Stimulated activated CD8-positive, alpha-beta memory T cell treated with anti-CD3 and anti-CD28 coated beads, Interleukin-12 subunit alpha, Interleukin-12 subunit beta, amount 100 ng/mL, for 24 hours (primary cell): ENCODE data around the gene CCDC97.
A peak's percentile ranks its signal among the peaks of the same experiment; 100 is the strongest.

Experiments used
- DNase-seq: peaks from one replicate; pipeline ENCODE4 v3.0.0-alpha.2; 2020; ENCODE audit errors: extremely low read depth

Gene CCDC97

DNA sequence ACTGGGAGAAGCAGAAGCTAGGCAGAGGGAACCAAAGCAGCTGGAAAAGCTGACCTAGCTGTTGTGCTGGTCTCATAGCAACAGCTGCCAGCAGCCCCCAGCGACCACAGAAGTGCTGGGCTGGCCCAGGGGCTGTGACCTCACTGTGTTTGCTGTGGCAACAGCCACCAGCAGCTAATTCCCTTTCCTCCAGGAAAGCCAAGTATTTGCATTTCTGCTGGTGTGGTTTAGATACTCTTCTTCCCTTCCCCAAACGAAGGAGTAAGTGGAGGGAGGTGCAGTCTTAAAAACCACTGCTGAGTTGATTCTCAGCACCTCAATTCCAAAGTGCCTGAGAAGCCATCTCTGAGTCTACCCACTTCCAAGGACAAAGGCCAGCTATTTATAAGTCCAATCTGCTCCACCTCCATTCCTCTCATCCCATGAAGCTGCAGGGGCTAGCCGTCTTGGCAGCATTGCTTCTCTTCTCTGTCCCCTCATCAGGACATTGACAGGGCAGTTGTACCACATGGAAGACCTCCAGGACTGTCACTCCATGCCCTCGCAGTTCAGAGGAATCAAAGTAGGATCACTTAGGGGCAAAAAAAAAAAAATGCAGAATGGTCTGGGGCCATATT is 11.5 kb upstream of the CCDC97 start:
- no peak for DNase-seq

GRCh38 chr19:41299046-41299754 is 10.8 kb upstream of the CCDC97 start:
- DNase-seq = no peak

DNA sequence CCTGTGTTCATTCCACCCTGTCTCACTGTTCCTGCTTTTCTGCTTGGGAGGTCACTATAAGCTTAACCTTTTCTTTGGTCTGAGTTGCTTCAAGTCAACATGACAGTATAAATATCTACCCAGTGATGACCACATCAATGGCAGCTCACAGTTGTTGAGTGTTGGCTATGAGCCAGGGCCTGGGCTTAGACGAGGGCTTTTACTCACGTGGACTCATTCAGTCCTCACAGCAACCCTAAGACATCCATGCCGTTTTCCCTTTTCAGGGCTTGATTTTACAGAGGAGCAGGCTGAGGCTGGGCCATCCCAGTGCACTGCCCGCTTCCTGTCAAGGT is 10.2 kb upstream of the CCDC97 start:
- no peak for DNase-seq

DNA sequence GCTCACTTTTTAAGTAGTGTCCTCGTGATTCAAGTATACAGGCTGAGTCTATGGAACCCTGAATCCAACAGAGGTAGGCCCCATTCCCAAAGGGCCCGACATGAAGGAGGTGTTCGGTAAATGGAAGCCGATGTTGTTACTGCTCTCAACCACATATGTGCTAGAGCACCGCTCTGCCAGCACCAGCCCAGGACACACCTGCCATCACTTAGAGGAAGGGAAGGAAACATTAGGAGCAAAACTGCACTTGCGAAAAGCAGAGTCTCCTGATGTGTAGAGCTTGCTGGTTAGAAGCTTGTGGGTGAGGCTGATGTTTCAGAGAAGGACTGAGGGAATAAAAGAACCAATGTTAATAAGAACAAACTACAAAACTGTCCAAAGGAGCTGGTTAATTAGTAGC is 9.4 kb upstream of the CCDC97 start:
- no peak for DNase-seq

DNA sequence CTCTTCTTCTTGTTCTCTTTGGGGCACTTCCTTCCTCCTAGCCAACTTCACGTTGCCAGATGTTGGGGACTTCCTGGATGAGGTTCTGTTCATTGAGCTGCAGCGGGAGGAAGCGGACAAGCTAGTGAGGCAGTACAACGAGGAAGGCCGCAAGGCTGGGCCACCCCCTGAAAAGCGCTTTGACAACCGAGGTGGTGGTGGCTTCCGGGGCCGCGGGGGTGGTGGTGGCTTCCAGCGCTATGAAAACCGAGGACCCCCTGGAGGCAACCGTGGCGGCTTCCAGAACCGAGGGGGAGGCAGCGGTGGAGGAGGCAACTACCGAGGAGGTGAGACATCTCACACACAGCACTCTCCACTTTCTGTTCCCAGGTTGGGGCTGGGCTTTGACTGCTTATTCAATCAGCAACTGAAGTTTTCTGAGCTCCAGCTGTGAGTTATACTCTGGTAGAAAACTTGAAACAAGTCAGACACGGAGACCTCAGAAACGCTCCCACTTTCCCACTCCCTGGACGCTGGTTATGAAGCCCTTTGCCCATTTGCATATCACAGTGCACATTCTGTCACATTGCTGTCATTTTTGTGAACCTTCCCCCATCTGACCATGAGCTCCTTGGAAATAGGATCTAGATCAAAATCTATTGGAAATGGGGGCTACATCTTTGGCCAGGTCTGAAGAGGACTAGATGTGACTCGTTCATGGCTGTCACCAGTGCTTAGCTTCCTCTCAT is 7.2 kb upstream of the CCDC97 start:
- DNase-seq = peak; percentile 63

DNA sequence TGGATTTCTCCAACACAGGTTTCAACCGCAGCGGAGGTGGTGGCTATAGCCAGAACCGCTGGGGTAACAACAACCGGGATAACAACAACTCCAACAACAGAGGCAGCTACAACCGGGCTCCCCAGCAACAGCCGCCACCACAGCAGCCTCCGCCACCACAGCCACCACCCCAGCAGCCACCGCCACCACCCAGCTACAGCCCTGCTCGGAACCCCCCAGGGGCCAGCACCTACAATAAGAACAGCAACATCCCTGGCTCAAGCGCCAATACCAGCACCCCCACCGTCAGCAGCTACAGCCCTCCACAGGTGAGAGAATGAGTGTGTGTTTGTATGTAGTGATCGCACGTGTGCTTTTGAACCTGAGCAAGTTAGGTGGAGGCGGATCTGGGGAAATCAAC is 6.0 kb upstream of the CCDC97 start:
- DNase-seq = no peak

DNA sequence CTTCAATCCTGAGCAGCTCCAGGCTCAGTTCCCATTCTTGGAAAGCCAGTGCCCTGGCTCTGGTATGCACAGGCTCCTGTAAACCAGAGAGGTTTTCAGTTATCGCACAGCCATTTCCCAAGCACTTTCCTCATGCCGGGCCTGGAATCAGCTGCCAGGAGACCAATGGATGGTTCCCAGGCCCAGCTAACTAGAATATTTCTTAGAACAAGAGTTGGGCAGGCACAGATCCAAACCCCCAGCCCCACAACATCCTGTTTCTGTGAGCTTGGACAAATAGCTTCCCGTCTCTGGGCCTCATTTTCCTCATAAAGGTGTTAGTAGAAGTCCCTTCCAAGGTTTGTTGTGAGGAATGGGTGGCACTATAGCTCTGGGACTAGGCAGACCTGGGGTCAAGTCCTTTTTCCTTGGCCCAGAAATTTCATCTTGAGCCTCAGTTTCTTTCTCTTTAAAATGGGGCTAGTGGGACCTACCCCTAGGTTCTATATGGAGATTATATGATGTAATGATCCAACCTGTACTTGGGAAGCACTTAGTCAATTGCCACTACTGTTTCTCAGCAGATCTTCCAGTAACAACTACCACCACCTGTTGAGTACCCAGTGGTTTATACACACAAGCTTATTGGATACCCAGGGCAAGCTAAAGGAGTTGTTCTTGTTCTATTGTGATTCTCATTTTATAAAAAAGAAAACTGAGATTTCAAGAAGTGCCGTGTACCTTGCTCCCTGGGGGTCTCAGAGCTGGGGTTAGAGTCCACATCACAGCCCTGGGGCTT is 5.1 kb upstream of the CCDC97 start:
- no peak for DNase-seq

DNA sequence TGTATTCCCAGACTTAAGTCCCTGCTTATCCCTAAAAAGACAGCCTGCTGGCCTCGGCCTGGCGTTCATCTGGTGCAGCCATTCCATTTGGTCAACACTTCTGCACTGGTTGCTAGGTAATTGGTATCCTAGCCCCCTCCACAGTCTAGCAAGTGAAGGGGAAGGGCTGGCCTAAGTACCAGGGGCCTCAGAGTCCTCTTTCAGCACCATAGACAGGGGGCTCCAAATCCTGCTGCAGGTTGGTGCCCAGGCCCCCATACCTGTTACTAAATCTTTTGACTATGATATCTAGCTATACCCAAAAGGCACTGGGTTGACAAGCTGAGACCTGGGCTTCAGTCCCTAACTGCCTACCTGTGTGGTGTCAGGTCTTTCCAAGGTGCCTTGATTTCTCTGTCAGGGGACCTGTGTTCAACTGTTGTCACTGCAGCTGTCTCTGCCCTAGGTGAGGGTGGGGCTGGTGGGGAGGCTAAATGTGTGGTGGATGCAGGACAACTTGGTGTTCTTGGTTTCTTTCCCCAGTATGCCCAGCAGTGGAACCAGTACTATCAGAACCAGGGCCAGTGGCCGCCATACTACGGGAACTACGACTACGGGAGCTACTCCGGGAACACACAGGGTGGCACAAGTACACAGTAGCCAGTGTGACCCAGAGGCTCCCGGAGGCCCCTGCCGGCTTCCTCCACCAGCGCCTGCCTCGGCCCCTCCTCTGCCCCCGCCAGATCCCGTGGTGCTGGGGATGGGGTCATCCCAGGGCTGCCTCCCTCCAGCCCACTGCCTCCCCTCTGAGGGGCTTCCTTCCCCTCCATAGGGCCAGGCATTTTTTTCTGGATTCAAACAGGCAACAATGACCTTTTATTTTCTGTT is 3.8 kb upstream of the CCDC97 start:
- DNase-seq = no peak

- no peak for DNase-seq
Measured at GRCh38 chr19:41307090-41307875, 2.7 kb upstream of the CCDC97 start.

DNA sequence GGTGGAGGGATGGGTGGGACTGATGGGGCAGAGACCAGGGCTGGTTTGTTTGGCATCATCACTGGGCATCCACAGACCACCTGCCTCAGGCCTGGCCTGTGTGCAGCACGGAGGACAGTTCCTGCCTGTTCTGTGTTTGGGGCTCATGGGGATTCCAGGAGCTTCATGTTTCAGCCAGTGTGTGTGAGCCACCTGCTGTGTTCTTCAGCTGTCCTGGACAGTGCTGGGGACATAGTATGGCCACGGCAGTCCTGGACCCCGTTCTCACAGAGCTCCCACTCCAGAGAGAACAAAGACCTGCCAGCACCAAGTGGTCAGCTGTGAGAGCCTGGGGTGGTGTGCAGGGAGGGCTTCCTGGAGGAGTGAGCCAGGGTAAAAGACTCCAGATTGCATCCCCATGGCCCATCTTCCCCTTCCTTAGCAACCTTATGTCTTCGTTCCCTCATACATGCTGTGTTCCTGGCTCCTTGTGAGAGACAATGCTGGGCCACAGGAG is 2.0 kb upstream of the CCDC97 start:
- DNase-seq = no peak

- peak; percentile 81 for DNase-seq
Measured at GRCh38 chr19:41308450-41309179, 1.4 kb upstream of the CCDC97 start.

DNA sequence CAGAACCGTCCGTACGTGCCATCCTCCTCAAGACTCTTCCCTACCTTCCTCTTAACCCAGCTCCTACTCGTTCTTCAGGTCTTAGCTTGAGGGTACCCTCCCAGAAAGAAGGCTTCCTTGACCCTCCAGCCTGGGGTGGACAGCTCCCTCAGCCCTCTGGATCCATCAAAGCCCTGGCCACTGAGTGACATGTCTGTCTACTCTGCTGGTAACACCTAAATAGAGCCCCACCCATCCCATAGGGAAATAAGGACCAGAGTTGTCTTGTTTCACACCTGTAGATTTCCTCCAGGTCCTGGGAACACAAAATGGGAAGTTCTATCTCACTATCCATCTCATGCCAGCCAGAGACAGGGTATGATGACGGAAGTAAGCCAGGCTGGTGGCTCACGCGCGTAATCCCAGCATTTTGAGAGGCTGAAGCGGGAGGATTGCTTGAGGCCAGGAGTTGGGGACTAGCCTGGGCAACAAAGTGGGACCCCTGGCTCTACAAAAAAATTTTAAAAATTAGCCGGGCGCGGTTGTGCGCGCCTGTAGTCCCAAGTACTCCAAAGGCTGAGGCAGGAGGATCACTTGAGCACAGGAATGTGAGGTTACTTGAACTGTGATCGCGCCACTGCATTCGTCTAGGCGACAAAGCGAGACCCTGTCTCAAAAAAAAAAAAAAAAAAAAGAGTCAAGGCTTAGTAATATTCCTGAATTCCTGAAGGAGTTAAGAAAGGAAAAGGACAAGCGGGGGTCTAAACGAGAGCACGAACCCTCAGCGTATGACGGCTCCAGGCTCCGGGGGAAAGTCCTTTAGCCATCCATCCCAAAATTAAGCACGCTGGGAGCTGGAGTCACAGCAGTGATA is 566 bp upstream of the CCDC97 start:
- DNase-seq = no peak

DNA sequence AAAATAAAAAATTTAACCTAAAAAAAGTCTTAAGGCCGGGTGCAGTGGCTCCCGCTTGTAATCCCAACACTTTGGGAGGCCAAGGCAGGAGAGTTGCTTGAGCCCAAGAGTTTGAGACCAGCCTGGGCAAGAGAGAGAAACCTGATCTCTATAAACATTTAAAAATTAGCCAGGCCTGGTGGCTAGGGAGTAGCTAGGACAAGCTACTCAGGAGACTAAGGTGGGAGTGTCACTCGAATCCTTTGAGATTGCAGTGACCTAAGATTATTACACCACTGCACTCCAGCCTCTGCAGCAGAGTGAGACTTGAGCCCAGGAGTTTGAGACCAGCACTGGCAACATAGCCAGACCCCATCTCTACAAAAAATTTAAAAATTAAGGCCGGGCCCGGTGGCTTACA is 1.1 kb downstream of the CCDC97 start:
- DNase-seq = no peak

DNA sequence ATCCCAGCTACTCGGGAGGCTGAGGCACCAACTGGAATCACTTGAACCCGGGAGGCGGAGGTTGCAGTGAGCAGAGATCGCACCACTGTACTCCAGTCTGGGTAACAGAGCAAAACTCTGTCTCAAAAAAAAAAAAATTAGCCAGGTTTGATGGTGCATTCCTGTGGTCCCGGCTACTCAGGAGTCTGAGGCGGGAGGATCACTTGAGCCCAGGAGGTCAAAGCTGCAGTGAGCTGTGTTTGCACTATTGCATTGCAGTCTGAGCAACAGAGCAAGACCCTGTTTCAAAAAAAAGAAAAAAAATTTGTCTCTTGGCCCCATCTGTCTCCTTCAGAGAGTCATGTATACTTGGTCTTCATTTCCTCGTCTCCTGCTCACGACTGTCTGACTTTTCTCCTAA is 1.6 kb downstream of the CCDC97 start:
- DNase-seq = no peak

GRCh38 chr19:41316306-41316920 is 6.4 kb downstream of the CCDC97 start:
- no peak for DNase-seq

DNA sequence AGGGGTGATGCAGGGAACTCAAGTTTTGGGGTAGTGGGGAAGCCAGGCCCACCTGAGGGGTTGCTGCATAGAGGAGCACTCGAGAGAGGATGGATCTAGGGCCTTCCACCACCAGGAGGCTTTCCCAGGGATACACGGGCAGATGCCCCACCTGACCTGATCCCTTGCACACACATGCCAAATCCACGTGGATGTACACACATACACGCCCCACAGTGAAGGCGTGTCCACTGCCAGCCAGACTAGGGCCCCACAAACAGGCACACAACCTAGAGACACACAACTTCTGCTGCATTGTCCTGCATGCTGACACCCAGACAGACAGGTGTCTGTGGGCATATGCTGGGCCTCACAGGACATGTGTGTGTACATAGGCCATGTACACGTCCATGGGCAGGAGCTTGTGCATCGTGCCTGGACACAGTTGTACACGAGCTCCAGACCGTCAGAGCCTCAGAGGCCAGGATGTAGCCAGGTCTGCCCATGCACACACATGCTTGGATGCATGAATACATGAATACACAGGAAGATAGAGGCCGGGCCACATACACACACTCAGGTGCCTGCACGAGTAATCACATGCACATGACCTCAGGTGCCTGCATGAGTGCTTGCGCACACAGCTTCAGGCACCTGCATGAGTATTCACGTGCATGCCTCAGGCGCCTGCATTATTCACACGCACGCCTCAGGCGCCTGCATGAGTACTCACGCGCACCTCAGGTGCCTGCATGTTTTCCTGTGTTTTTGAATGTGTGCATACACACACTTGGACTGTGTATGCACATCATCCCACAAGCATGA is 8.9 kb downstream of the CCDC97 start:
- DNase-seq = no peak

DNA sequence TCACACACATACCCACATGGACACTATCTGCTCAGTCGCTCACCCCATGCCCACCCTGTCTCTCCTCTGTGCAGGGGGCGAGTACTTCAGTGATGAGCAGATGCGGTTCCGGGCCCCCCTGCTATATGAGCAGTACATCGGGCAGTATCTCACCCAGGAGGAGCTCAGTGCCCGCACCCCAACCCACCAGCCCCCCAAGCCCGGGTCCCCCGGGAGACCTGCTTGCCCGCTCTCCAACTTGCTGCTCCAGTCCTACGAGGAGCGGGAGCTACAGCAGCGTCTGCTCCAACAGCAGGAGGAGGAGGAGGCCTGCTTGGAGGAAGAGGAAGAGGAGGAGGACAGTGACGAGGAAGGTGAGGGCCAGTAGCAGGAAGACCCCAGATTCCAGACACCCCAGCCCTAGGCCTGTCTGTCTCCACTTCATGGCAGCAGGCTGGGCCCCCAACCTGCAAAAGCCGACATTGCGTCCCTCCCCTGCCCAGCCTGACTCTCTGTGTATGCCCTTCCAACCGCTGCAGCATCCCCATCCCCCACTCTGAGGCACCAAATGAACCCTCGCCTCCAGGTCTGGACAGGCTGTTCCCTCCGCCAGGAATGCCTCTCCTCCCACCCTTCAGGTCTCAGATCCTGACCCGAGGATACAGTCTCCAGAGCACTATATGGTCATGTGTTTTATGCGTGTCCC is 9.7 kb downstream of the CCDC97 start:
- no peak for DNase-seq
